Skeletal muscle satellite cell (primary cell): ENCODE measurements around the gene MYPN.

Experiments
- H3K27me3 ChIP-seq: 2 replicates; pipeline ENCODE4 v1.7.0; 2013; ENCODE audit warnings: low read length; ENCODE audit not compliant: control insufficient read depth, insufficient read depth
- H3K36me3 ChIP-seq: 2 replicates; pipeline ENCODE4 v1.7.0; 2013; ENCODE audit warnings: mild to moderate bottlenecking, control low read depth, low read length; ENCODE audit not compliant: insufficient read depth
- H3K4me1 ChIP-seq: 2 replicates; pipeline ENCODE4 v1.7.0; 2013; ENCODE audit warnings: low read length; ENCODE audit not compliant: control insufficient read depth, insufficient read depth
- H3K4me2 ChIP-seq: 2 replicates; pipeline ENCODE4 v1.7.0; 2013; ENCODE audit warnings: mild to moderate bottlenecking, low read length
- H3K4me3 ChIP-seq: 2 replicates; pipeline ENCODE4 v1.7.0; 2013; ENCODE audit warnings: low read length
- H3K9ac ChIP-seq: 2 replicates; pipeline ENCODE4 v1.7.0; 2013; ENCODE audit warnings: mild to moderate bottlenecking, low read depth, low read length, moderate library complexity
- H3K9me3 ChIP-seq: replicated peaks from 2 replicates; pipeline ENCODE4 v1.7.0; 2013; ENCODE audit warnings: mild to moderate bottlenecking, control low read depth, low read length

The MYPN gene

GRCh38 chr10:68135922-68136792 lies 26.9 kb downstream of the MYPN start:
- peak overlapping the region; percentile 11 for H3K4me3 ChIP-seq
- no peaks in the 10 kb centered on the region for H3K27me3 ChIP-seq
- H3K4me2 ChIP-seq = peak overlapping the region; percentile 68
- H3K4me1 ChIP-seq = peaks cover 77% of the 10 kb centered on the region
- H3K36me3 ChIP-seq = peaks cover 20% of the 10 kb centered on the region
- H3K9ac ChIP-seq = peak overlapping the region; percentile 76
- H3K9me3 ChIP-seq = no peaks in the 10 kb centered on the region

DNA sequence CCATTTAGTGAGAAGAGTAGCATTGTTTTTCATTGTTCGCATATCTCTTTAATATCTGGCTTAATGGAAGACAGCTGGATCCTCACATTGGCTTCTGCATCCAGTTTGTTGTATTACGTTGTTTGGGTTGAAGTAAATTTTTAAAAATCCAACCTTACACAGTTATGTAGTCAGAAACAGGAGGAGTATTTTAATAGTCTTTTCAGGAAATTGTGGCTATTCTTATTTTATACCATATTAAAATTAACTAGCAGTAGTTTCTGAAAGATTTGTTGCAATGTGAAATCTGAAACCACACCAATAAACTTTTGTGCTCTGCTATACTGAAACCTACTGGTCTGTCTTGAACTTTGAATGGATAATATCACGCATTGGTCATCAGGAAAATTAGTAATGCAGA lies 27.9 kb downstream of the MYPN start:
- Histone ChIP-seq H3K4me2 (peak overlapping the region; percentile 68), H3K4me1 (peaks cover 76% of the 10 kb centered on the region), H3K9me3 (no peaks in the 10 kb centered on the region), H3K36me3 (peaks cover 20% of the 10 kb centered on the region), H3K9ac (peak overlapping the region; percentile 76), H3K4me3 (peak overlapping the region; percentile 32), H3K27me3 (no peaks in the 10 kb centered on the region)

GRCh38 chr10:68138526-68138925 lies 29.2 kb downstream of the MYPN start:
- Histone ChIP-seq H3K27me3 (no peaks in the 10 kb centered on the region), H3K9ac (no peak overlapping the region), H3K4me1 (peaks cover 63% of the 10 kb centered on the region), H3K4me3 (no peak overlapping the region), H3K9me3 (no peaks in the 10 kb centered on the region), H3K36me3 (peaks cover 17% of the 10 kb centered on the region), H3K4me2 (no peak overlapping the region)

DNA sequence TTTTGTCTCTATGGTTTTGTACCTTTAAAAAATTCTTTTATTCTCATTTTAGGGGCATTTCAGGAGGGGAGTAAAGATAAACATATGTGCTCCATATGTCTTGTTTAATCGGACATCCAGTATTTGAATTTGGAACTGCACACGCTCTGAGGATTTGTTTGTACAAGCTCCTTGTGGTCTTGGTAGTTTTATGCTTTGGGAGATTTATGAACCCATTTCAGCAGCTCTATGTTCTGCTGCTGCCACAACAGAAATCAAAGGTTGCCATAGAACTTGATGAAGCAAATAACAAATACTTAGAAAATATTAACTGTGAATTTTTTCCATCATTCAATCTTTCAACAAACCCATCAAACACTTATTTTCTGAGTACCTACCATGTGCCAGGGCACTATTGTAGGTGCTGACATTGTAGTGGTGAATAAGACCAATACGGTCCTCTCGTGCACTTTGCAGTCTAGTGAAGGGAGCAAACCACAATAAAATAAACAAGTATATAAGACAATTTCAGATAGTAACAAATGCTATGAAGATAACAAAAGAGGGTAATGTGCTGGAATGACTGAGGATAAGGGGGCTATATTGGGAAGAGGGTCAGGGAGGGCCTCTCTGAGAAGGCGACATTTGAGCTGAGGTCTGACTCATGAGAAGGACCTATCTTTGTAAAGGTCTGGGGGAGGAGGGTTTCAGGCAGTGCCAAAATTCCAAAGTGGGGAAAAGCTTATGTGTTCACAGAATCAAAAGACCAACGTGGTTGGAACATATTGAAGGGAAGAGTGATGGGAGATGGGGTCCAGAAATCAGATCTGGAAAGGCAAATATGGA lies 30.4 kb downstream of the MYPN start:
- Histone ChIP-seq H3K4me3 (no peak overlapping the region), H3K4me2 (no peak overlapping the region), H3K27me3 (no peaks in the 10 kb centered on the region), H3K4me1 (peaks cover 53% of the 10 kb centered on the region), H3K9me3 (no peaks in the 10 kb centered on the region), H3K36me3 (peaks cover 25% of the 10 kb centered on the region), H3K9ac (no peak overlapping the region)

DNA sequence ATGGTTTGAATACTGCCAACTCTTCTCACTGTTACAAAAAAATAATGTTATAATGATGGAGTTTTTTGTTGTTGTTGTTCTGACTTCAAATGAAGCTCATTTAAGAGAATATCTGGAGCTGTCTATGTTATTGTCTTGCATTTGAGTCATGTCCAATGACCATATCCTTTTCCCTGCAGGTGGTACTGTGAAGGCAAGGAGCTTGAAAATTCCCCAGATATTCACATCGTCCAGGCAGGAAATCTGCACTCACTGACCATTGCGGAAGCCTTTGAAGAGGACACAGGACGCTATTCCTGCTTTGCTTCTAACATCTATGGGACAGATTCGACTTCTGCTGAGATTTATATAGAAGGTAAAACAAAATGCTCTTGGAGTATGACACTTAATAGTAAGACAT lies 33.5 kb downstream of the MYPN start:
- Histone ChIP-seq H3K9ac (no peak overlapping the region), H3K4me2 (no peak overlapping the region), H3K36me3 (peaks cover 54% of the 10 kb centered on the region), H3K27me3 (no peaks in the 10 kb centered on the region), H3K9me3 (no peaks in the 10 kb centered on the region), H3K4me1 (peaks cover 26% of the 10 kb centered on the region), H3K4me3 (no peak overlapping the region)

DNA sequence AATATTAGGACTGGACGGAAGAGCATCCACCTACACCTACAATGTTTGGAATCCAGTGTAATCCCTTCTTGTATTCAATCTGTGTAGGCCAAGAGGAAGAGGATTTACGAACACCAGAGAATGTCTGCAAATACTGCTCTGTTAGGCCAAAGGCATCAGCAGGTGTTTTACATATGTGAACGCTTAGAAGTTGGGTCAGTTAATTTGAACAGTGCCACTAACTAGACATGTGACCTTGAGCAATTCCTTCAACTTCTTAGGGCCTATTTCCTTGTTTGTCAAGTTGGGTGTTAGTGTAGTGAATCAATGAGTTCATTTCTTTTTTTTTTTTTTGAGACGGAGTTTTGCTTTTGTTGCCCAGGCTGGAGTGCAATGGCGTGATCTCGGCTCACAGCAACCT lies 35.4 kb downstream of the MYPN start:
- H3K9ac ChIP-seq = no peak overlapping the region

DNA sequence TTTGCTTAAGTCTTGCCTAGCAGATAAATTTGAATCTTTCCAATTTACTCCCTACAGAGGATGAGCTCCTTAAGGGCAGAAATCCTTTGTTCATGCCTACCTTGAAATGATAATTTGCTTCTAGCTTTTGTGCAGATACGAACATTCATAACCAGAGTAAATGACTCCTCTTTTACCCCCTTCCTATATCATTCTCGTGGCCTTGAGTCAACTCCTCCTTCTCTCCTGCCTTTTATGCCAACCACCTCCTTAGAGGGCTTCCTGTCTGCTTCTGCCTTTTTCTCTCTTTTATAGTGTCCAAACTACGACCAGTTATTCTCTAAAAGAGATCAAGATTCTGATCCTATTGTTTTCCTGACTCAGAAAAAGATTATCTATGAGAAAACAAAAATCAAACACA lies 36.4 kb downstream of the MYPN start:
- H3K4me1 ChIP-seq = no peaks in the 10 kb centered on the region

More for the DNA sequence above, 35.4 kb downstream of the MYPN start:
- Histone ChIP-seq H3K4me3 (no peak overlapping the region), H3K36me3 (peaks cover 64% of the 10 kb centered on the region), H3K4me2 (no peak overlapping the region), H3K27me3 (no peaks in the 10 kb centered on the region), H3K9me3 (no peaks in the 10 kb centered on the region), H3K4me1 (peaks cover 7% of the 10 kb centered on the region)

DNA sequence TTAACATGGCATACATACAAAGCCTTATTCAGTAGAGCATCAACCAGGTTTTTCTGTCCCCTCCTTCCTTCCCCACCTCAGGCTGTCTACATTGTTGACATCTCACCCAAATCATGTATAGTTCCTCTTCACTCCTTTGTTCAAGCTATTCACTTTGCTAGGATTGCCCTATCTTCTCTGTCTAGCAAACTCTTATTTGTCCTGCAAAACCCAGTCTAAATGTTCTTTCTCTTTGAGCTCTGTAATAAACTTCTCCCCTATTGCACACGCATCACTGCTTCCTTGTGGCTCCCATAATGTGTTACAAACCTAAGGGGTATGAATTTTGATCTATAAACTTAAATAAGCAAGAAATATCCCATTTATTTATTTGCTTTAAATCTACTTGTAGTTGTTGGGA lies 36.8 kb downstream of the MYPN start:
- Histone ChIP-seq H3K9me3 (no peaks in the 10 kb centered on the region), H3K36me3 (peaks cover 79% of the 10 kb centered on the region), H3K4me3 (no peak overlapping the region), H3K27me3 (no peaks in the 10 kb centered on the region), H3K9ac (no peak overlapping the region), H3K4me2 (no peak overlapping the region), H3K4me1 (no peaks in the 10 kb centered on the region)

More for the DNA sequence above, 36.4 kb downstream of the MYPN start:
- Histone ChIP-seq H3K4me2 (no peak overlapping the region), H3K27me3 (no peaks in the 10 kb centered on the region), H3K9me3 (no peaks in the 10 kb centered on the region), H3K36me3 (peaks cover 74% of the 10 kb centered on the region), H3K4me3 (no peak overlapping the region), H3K9ac (no peak overlapping the region)

DNA sequence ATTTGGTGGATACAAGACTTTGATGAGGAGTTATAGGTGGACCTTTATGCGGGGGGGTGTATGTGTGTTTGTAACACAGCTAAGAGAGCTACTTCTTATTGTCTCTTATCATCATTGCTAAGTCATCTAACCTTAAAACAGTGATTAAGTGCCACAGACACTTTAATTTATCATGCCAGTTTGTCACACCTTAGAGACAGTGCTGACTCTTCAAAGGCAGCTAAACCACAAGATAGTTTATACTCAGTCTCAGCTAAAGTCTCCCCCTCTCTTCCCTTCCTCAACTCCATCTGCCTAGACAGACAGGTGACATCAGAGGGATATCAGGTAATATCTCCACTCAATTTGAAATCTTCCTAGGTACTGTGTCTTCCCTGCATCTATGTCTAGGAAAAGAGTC lies 42.2 kb downstream of the MYPN start:
- no peak overlapping the region for H3K4me3 ChIP-seq
- H3K36me3 ChIP-seq = peaks cover 81% of the 10 kb centered on the region
- peaks cover 36% of the 10 kb centered on the region for H3K4me1 ChIP-seq
- H3K27me3 ChIP-seq = no peaks in the 10 kb centered on the region
- H3K4me2 ChIP-seq = no peak overlapping the region
- H3K9me3 ChIP-seq = no peaks in the 10 kb centered on the region
- H3K9ac ChIP-seq = no peak overlapping the region

GRCh38 chr10:68153473-68154210 lies 44.4 kb downstream of the MYPN start:
- H3K4me2 ChIP-seq = peak overlapping the region; percentile 53
- peaks cover 80% of the 10 kb centered on the region for H3K36me3 ChIP-seq
- no peaks in the 10 kb centered on the region for H3K27me3 ChIP-seq
- H3K9me3 ChIP-seq = no peaks in the 10 kb centered on the region
- peak overlapping the region; percentile 81 for H3K9ac ChIP-seq
- no peak overlapping the region for H3K4me3 ChIP-seq
- peaks cover 42% of the 10 kb centered on the region for H3K4me1 ChIP-seq

- no peak overlapping the region for H3K4me3 ChIP-seq
- no peaks in the 10 kb centered on the region for H3K27me3 ChIP-seq
- H3K9me3 ChIP-seq = no peaks in the 10 kb centered on the region
- H3K9ac ChIP-seq = peak overlapping the region; percentile 81
- H3K4me1 ChIP-seq = peaks cover 42% of the 10 kb centered on the region
- H3K36me3 ChIP-seq = peaks cover 80% of the 10 kb centered on the region
- H3K4me2 ChIP-seq = peak overlapping the region; percentile 53
Observed at GRCh38 chr10:68154211-68154497, 44.9 kb downstream of the MYPN start.
